ENCODE results near the gene CCDC102A. TPM values are rescaled to one million over a fixed set of nuclear protein-coding genes. Genes with fewer than 3 reads are reported as not detected.
A peak's percentile ranks its signal among the peaks of the same experiment; 100 is the strongest.

The CCDC102A gene
- total and polyA plus RNA-seq, 9 of the 15 experiments (the other 6 are each of a cell fraction or from before 2014, with no cell fraction given): 0.03 to 4.9 (median 1.4) TPM

GRCh38 chr16:57519796-57520360 lies 16.5 kb downstream of the CCDC102A start (continued):
- TF ChIP-seq ARID2 (IDR thresholded peaks at IDR 0.05) (peak; percentile 86), KLF16 (IDR thresholded peaks at IDR 0.05) (no peak), ZBTB7A (IDR thresholded peaks at IDR 0.05; ENCODE audit: borderline replicate concordance, control insufficient read depth, low read depth, low read length) (peak; percentile 69), KDM5B (IDR thresholded peaks at IDR 0.05; ENCODE audit: insufficient replicate concordance, low read depth, low read length) (no peak), XRCC5 (IDR thresholded peaks at IDR 0.05; ENCODE audit: low read depth, low read length) (0 out of 2 replicates have a peak, but pooled peaks have one; percentile 47), HNRNPL (IDR thresholded peaks at IDR 0.05; ENCODE audit: low read depth, low read length) (no peak), RAD21 (CRISPR knock-in tag; conservative IDR thresholded peaks at IDR 0.05 in 1 of 2, IDR thresholded peaks at IDR 0.05 in 1 of 2) (peak; percentile 94 to 98), ZNF431 (CRISPR knock-in tag; IDR thresholded peaks at IDR 0.05) (no peak), NR1H2 (CRISPR knock-in tag; IDR thresholded peaks at IDR 0.05) (no peak), CREM (IDR thresholded peaks at IDR 0.05; ENCODE audit: low read depth) (0 out of 2 replicates have a peak, but pooled peaks have one; percentile 16), ZNF24 (IDR thresholded peaks at IDR 0.05) (0 out of 2 replicates have a peak, but pooled peaks have one; percentile 17)

GRCh38 chr16:57518922-57519321 lies 17.4 kb downstream of the CCDC102A start:
- Histone ChIP-seq H3K4me2 (ENCODE audit: insufficient read depth, low read length) (no peak overlapping the region), H3K27ac (ENCODE audit: extremely low read depth, low read depth, low read length) (no peak overlapping the region), H3K36me3 (ENCODE audit: control insufficient read depth, insufficient read depth, low read length) (no peaks in the 10 kb centered on the region), H3K9me1 (ENCODE audit: control insufficient read depth, insufficient read depth, low read length) (peaks cover 2% of the 10 kb centered on the region), H2AFZ (ENCODE audit: low read depth, low read length) (no peak overlapping the region), H3K79me2 (ENCODE audit: control insufficient read depth, insufficient read depth, low read length) (no peaks in the 10 kb centered on the region), H3K9me3 (replicated peaks; ENCODE audit: control insufficient read depth, insufficient read depth, low read depth, low read length) (no peaks in the 10 kb centered on the region), H3K4me1 (replicated peaks in 1 of 2; ENCODE audit: control insufficient read depth in 2 of 2, insufficient read depth in 2 of 2, low read length in 2 of 2) (peaks cover 0 to 15% of the 10 kb centered on the region in 2 experiments; a peak in 1 of 5 replicates), H3K4me3 (no peak overlapping the region), H3K27me3 (ENCODE audit: control insufficient read depth in 2 of 2, insufficient read depth in 2 of 2, low read length in 2 of 2) (no peaks in the 10 kb centered on the region), H4K20me1 (replicated peaks; ENCODE audit: control insufficient read depth, insufficient read depth, low read length) (no peaks in the 10 kb centered on the region), H3K9ac (ENCODE audit: insufficient read depth in 1 of 2, low read depth in 2 of 2, low read length in 2 of 2) (no peak overlapping the region)
- BruUV-seq (replicated peaks): no TSS peak
- CTCF ChIA-PET (ENCODE audit: low intra/inter-chr PET ratio): interaction anchor here (1.9 to 3.3 kb wide), 4 partner anchors 43 to 218 kb away, joined by 6 to 44 read pairs (median 24); partner anchors contain the start of gene POLR2C
- ATAC-seq (no peak), DNase-seq (ENCODE audit: extremely low read depth in 1 of 4, low spot score in 3 of 4) (no peak), FAIRE-seq (no peak)
- POLR2A ChIA-PET: interaction anchor here (1.1 kb wide), 1 partner anchor 12 kb away, joined by 4 read pairs; no protein-coding TSS in a partner anchor
- in situ Hi-C loops (cut with MboI) (loop anchor here (5.0 kb wide), 3 partner anchors 42 to 217 kb away; no protein-coding TSS in a partner anchor), intact Hi-C loops (cut with micrococcal nuclease) (loop anchor here (1.0 to 10.0 kb wide), 4 partner anchors 43 to 434 kb away; no protein-coding TSS in a partner anchor)
- TF ChIP-seq RBM25 (IDR thresholded peaks at IDR 0.05; ENCODE audit: low read depth, low read length, severe bottlenecking): peak; percentile 71
- no peak for TF ChIP-seq ZNF384 (IDR thresholded peaks at IDR 0.05; ENCODE audit: low read depth, low read length)
- WGBS (ENCODE audit: insufficient coverage, low coverage, missing lambda C conversion rate): 57% methylated on average over 6 of the region's 6 CpGs

All from K562 (cell line).